GM18858 (cell line): ENCODE data around the gene RGS6.
"Not testable (repeated sequence)": the region's sequence is repeated elsewhere in the genome, so short reads cannot be mapped to it uniquely, and the experiment has no call there.

ENCODE experiments used
- ATAC-seq: cut with Tn5 transposase; IDR thresholded peaks from one replicate; pipeline ENCODE4 v1.9.1; 2021; ENCODE audit not compliant: unreplicated experiment

Gene RGS6

GRCh38 chr14:72443991-72444441 lies 511.8 kb downstream of the RGS6 start:
- ATAC-seq = no peak

- no peak for ATAC-seq
Observed at GRCh38 chr14:72444701-72445100, 512.5 kb downstream of the RGS6 start.

DNA sequence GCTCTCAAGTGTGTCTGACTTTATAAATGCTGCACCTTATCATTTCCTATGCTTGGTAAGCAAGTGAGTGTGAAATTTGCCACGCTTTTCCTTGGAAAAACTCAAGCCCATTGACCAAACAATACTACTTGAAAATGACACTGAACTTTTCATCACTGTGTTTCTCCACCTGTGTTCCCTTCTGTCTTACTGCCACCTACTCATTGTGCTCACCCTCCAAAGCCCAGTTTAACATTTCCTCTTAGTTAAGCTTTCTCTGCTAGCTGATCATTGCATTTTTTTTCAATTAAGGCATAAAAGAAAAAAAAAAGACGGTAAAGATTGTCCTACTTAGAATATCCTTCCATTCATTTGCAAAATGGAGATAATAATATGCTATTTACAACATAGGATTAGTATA lies 516.0 kb downstream of the RGS6 start:
- ATAC-seq = no peak

DNA sequence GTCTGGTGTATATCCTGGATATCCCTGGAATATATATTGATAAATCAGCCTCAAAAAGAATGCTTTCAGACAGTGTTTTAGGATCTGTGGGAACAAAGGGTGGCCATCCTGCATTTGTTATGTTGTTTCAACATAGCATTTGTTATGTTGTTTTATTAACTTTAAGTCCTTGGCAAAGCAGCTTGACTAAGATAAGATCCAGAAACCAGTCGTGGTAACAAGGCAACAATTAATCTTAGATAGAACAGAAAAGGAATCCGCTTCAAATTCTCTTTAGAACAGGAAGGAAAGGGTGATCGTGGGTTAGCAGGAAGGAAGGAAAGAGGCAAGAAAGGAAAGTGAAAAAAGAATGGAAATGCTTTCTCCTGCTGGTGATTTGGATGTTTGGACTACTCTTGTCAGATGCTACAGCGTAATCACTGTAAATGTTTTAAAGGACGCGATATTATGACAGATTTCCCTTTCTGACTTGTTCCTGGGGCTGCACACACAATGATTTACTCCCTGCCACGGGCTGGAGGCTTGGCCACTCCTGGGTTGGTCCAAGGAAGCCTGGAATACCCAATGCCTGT lies 518.3 kb downstream of the RGS6 start:
- no peak for ATAC-seq

GRCh38 chr14:72451054-72451972 lies 519.1 kb downstream of the RGS6 start:
- ATAC-seq = no peak

DNA sequence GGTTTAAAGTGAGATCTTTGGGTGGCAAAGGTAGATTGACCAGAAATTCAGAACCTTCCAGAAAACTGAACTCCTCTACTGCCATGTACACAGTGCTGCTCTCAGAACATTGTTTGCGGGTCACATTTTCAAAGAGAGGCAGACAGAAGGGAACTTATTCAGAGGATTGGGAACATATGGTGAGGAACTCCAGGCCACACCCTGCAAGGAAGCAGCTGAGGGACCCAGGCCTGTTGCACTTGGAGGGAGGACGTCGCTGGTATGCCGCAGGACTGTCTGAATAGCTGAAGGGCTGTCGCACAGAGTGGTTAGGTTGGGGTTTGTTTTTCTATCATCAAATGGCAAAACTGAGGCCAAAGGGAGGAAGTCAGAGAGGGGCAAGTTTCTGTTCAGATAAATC lies 520.5 kb downstream of the RGS6 start:
- ATAC-seq = no peak

- ATAC-seq = no peak
Observed at GRCh38 chr14:72454388-72455160, 522.3 kb downstream of the RGS6 start.

DNA sequence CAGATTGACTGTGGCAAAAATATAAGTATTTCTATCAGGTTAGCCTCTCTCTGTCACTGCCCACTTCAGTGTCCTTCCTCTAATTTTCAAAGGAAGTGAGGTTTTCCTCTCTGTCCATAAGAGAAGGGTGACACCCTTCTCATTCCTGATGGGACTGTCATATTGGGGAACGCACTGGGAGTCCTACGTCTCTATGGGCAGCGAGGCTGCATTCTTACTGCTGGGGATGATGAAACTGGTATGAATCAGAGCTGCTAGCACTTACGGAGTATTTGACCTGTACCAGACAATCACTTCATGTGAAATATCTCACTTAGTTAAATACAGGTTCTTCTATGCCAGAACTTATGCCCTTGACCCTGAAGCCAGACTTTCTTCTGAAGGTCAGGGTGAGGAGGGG lies 525.4 kb downstream of the RGS6 start:
- ATAC-seq = no peak

GRCh38 chr14:72462056-72462455 lies 529.8 kb downstream of the RGS6 start:
- ATAC-seq = no peak

DNA sequence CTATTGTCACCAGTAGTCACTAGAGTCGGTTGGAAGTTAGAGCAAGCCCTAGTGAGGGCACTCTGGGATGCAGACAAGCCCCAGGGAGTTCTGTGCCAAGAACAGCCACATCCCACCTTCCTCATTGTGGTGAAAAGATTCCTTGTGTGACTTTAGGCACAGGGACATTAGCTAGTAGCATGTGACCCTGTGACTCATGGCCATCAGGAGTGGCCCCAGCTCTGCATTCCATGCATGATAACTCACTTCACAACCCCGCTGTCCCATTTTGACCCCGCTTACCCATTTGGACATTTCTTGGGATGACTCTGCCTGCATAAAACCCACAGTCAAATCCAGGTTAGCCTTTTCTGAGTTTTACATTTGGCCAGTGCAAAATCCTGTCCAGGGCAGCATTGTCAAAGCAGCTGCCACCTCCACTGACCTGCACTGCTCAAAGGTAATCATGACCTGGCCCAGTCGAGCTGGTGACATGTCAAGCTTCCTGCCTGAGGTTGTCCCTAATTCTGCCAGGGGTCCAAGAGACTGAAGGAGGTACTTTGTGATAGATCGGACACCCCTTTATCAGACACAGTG lies 531.1 kb downstream of the RGS6 start:
- no peak for ATAC-seq

GRCh38 chr14:72464226-72464625 lies 532.0 kb downstream of the RGS6 start:
- ATAC-seq = no peak

- ATAC-seq = no peak
Observed at GRCh38 chr14:72466325-72466724, 534.1 kb downstream of the RGS6 start.

DNA sequence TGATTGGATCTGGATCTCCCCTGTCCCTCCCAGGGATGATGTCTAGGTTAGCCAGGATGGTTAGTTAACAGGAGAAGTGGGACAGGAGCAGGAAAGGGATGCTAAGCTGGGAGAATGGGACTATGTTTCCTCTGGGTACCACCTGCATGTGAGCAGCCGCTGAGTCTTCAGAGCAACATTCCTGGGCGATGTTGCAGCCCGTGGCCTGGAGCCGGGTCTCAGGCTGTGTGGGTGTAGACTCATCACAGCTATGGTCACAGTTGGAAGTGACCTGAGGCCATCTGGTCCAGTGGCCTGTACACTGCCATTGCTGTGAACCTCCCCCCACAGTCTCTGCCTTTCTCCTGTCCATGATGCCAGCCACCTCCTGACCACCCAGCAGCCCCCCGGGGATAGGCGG lies 539.1 kb downstream of the RGS6 start:
- ATAC-seq = no peak

DNA sequence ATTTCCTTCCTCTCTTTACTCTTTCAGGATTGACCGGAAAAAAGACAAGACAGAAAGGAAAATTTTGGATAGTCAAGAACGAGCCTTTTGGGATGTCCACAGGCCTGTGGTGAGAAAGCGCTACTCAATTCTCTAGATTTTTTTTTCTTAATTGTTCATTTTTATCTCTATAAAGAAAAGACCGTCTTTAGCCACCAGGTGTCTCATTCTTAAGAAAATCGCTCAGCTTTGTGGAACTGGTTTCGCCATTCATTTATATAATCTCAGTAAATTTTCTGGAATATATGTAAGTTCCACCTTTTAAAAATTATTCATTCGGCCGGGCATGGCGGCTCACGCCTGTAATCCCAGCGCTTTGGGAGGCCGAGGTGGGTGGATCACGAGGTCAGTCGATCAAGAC lies 540.6 kb downstream of the RGS6 start:
- no peak for ATAC-seq

GRCh38 chr14:72476657-72477499 lies 544.6 kb downstream of the RGS6 start:
- peak; percentile 73 for ATAC-seq

DNA sequence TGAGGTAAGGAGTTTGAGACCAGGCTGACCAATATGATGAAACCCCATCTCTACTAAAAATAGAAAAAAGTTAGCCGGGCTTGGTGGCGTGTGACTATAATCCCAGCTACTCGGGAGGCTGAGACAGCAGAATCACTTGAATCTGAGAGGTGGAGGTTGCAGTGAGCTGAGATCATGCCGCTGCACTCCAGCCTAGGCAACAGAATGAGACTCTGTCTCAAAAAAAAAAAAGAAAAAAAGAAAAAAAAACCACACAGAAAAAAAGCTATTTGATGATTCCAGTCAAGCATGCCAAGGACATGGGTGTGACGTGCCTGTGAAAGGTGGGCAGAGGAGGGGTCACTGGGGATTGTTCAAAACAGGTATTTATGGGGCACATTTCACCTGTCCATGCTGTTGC lies 545.3 kb downstream of the RGS6 start:
- ATAC-seq = not testable (repeated sequence)

DNA sequence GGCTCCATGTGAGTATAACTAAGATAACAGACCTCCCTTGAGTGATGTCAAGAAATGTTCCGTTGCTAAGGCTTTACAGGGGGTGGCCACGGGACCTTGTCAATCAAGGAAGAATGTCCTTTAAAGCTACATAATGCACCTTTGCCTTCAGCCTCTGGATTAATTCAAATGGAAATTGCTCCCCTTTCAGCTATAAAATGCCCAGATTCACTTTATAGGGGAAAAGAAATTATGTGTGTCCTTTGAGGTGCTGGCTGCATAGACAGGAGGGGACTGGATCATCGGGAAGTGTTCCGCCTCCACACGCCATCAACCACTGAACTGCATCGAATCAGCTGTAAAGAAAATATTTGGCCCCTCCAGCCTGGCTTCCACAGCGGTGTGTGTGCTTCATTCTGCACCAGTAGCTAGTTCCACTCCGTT lies 546.3 kb downstream of the RGS6 start:
- ATAC-seq = no peak

- ATAC-seq = no peak
Observed at GRCh38 chr14:72479461-72479931, 547.3 kb downstream of the RGS6 start.

- ATAC-seq = no peak
Observed at GRCh38 chr14:72480464-72481243, 548.4 kb downstream of the RGS6 start.

DNA sequence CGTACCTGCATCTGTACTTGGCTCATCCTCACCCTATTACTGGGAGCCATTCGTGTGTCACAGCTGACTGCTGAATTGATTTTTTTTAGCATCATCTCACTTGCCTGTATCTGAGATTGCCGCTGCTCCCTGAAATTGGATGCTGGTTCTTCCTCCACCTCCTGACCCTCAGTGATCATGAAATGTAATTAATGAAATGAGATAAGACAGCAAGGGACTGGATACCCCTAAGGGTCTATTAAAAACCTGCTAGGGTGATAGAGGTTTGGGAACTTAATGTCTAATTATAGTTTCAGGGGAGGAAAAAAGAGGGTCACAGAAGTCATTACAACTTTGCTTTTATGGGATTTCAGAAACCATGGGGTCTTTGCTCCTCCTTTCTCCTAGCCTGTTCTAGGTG lies 551.1 kb downstream of the RGS6 start:
- ATAC-seq = no peak
